A549 (cell line): Measurements from ENCODE around the gene KCNC2.

ENCODE experiments used
- EHMT2 ChIP-seq: fragments of 200-600 bp; sonication (generic); IDR thresholded peaks from 2 replicates; pipeline ENCODE4 v1.6.1; 2016; ENCODE audit warnings: antibody characterized with exemption, low read depth, mild to moderate bottlenecking, moderate library complexity
- ELK1 ChIP-seq: fragments of 150-350 bp; IDR thresholded peaks from 2 replicates; pipeline ENCODE4 v1.6.1; 2014; ENCODE audit warnings: low read depth, mild to moderate bottlenecking, low read length
- EP300 ChIP-seq, 2 experiments: fragments of >200 bp; sonication (Bioruptor Twin); formaldehyde crosslinking; IDR thresholded peaks; 2 replicates in 1 of 2; 3 replicates in 1 of 2; pipeline ENCODE4 v1.6.1; 2016 to 2017
- HDAC2 ChIP-seq: fragments of 200-600 bp; sonication (generic); IDR thresholded peaks from 2 replicates; pipeline ENCODE4 v1.6.1; 2016
- KDM1A ChIP-seq: fragments of 200-600 bp; sonication (generic); IDR thresholded peaks from 2 replicates; pipeline ENCODE4 v1.6.1; 2016; ENCODE audit warnings: low read depth, mild to moderate bottlenecking
- NFE2L2 ChIP-seq: fragments of 150-350 bp; conservative IDR thresholded peaks from 2 replicates; pipeline ENCODE4 v1.6.1; 2014; ENCODE audit warnings: low read length
- NR3C1 ChIP-seq: fragments of >200 bp; sonication (Bioruptor Twin); formaldehyde crosslinking; IDR thresholded peaks from 3 replicates; pipeline ENCODE4 v1.6.1; 2017
- POLR2A ChIP-seq: IDR thresholded peaks from 2 replicates; pipeline ENCODE4 v1.6.1; 2012; ENCODE audit warnings: mild to moderate bottlenecking, low read length
- POLR2AphosphoS2 ChIP-seq: conservative IDR thresholded peaks from 2 replicates; pipeline ENCODE4 v1.6.1; 2012; ENCODE audit warnings: low read length, improper control_type of control experiment, inconsistent platforms
- RAD21 ChIP-seq, 2 experiments: fragments of >200 bp in 1 of 2; sonication (Bioruptor Twin) in 1 of 2; formaldehyde crosslinking in 1 of 2; IDR thresholded peaks in 1 of 2; conservative IDR thresholded peaks in 1 of 2; 2 replicates in 1 of 2; 3 replicates in 1 of 2; pipeline ENCODE4 v1.6.1; 2012 to 2018; ENCODE audit warnings: inconsistent platforms in 1 of 2
- TF ChIP-seq, protein P1 (sequence below): fragments of >200 bp; sonication (Bioruptor Twin); formaldehyde crosslinking; IDR thresholded peaks from 3 replicates; pipeline ENCODE4 v1.5.1; 2016
- TF ChIP-seq, protein P2 (sequence below): fragments of 200-600 bp; sonication (generic); IDR thresholded peaks from 2 replicates; pipeline ENCODE4 v1.6.1; 2016; ENCODE audit warnings: antibody characterized with exemption, mild to moderate bottlenecking, moderate library complexity

- TF ChIP-seq EP300 (IDR thresholded peaks at IDR 0.05) (no peak), NFE2L2 (no peak), NR3C1 (no peak), KDM1A (no peak), POLR2A (no peak), POLR2AphosphoS2 (no peak), RAD21 (conservative IDR thresholded peaks at IDR 0.05 in 1 of 2, IDR thresholded peaks at IDR 0.05 in 1 of 2) (no peak), EHMT2 (no peak), HDAC2 (no peak), ELK1 (no peak)
- TF ChIP-seq, protein P1, sequence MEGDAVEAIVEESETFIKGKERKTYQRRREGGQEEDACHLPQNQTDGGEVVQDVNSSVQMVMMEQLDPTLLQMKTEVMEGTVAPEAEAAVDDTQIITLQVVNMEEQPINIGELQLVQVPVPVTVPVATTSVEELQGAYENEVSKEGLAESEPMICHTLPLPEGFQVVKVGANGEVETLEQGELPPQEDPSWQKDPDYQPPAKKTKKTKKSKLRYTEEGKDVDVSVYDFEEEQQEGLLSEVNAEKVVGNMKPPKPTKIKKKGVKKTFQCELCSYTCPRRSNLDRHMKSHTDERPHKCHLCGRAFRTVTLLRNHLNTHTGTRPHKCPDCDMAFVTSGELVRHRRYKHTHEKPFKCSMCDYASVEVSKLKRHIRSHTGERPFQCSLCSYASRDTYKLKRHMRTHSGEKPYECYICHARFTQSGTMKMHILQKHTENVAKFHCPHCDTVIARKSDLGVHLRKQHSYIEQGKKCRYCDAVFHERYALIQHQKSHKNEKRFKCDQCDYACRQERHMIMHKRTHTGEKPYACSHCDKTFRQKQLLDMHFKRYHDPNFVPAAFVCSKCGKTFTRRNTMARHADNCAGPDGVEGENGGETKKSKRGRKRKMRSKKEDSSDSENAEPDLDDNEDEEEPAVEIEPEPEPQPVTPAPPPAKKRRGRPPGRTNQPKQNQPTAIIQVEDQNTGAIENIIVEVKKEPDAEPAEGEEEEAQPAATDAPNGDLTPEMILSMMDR, result no peak
- TF ChIP-seq, protein P2, sequence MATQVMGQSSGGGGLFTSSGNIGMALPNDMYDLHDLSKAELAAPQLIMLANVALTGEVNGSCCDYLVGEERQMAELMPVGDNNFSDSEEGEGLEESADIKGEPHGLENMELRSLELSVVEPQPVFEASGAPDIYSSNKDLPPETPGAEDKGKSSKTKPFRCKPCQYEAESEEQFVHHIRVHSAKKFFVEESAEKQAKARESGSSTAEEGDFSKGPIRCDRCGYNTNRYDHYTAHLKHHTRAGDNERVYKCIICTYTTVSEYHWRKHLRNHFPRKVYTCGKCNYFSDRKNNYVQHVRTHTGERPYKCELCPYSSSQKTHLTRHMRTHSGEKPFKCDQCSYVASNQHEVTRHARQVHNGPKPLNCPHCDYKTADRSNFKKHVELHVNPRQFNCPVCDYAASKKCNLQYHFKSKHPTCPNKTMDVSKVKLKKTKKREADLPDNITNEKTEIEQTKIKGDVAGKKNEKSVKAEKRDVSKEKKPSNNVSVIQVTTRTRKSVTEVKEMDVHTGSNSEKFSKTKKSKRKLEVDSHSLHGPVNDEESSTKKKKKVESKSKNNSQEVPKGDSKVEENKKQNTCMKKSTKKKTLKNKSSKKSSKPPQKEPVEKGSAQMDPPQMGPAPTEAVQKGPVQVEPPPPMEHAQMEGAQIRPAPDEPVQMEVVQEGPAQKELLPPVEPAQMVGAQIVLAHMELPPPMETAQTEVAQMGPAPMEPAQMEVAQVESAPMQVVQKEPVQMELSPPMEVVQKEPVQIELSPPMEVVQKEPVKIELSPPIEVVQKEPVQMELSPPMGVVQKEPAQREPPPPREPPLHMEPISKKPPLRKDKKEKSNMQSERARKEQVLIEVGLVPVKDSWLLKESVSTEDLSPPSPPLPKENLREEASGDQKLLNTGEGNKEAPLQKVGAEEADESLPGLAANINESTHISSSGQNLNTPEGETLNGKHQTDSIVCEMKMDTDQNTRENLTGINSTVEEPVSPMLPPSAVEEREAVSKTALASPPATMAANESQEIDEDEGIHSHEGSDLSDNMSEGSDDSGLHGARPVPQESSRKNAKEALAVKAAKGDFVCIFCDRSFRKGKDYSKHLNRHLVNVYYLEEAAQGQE, result no peak
These were observed 89.3 kb downstream of the KCNC2 start for GRCh38 chr12:75120311-75120711.
